Vagina (tissue), 2 donors: ENCODE data around the gene AEBP1. TPM values are rescaled to one million over a fixed set of nuclear protein-coding genes. Genes with fewer than 3 reads are reported as not detected.
A peak's percentile ranks its signal among the peaks of the same experiment; 100 is the strongest.

Experiments used
- DNase-seq, 2 donors: peaks; one replicate each; pipeline ENCODE4 v3.0.0-alpha.2; 2017; ENCODE audit errors: extremely low spot score in 2 of 2
- H3K27ac ChIP-seq: fragments of 200-600 bp; sonication (generic); one replicate; pipeline ENCODE4 v1.5.1; 2019
- H3K27me3 ChIP-seq: fragments of 200-600 bp; sonication (generic); one replicate; pipeline ENCODE4 v1.5.1; 2019
- H3K36me3 ChIP-seq, 2 donors: fragments of 200-600 bp; sonication (generic); one replicate each; pipeline ENCODE4 v1.5.1; 2017 to 2019
- H3K4me1 ChIP-seq: fragments of 200-600 bp; sonication (generic); one replicate; pipeline ENCODE4 v1.5.1; 2019
- H3K4me3 ChIP-seq, 2 donors: fragments of 200-600 bp; sonication (generic); 1 replicate in 1 of 2; 2 replicates in 1 of 2; pipeline ENCODE4 v1.5.1; 2016 to 2019
- H3K9me3 ChIP-seq: fragments of 200-600 bp; sonication (generic); one replicate; pipeline ENCODE4 v1.5.1; 2019
- CTCF ChIP-seq, 3 experiments: fragments of 450-650 bp in 2 of 3; fragments of 200-600 bp in 1 of 3; sonication (generic) in 1 of 3; IDR thresholded peaks; one replicate each; pipeline ENCODE4 v1.5.1; 2017 to 2019; ENCODE audit warnings: antibody characterized with exemption in 3 of 3, mild to moderate bottlenecking in 2 of 3, moderate library complexity in 2 of 3
- POLR2A ChIP-seq, 2 donors: fragments of 450-650 bp; IDR thresholded peaks; one replicate each; pipeline ENCODE4 v1.6.1; 2017; ENCODE audit warnings: antibody characterized with exemption in 2 of 2, mild to moderate bottlenecking in 2 of 2, moderate library complexity in 2 of 2
- POLR2AphosphoS5 ChIP-seq, 2 donors: sonication (generic); formaldehyde crosslinking; IDR thresholded peaks; one replicate each; pipeline ENCODE4 v1.9.0; 2017; ENCODE audit warnings: antibody characterized with exemption in 2 of 2, mild to moderate bottlenecking in 2 of 2, low read depth in 1 of 2; ENCODE audit not compliant: insufficient read depth in 1 of 2
- intact Hi-C: fragments of 100-400 bp; cut with DNase I; formaldehyde crosslinking; loops from one replicate; pipeline ENCODE4 v1.15.1; 2023
- total RNA-seq: library from RNA; depleted of rRNA; stranded (reverse); fragments of >200 nt; gene quantifications from one replicate; pipeline ENCODE4 v1.2.3, GENCODE V29; 2016

AEBP1 gene
- total RNA-seq, 1 donor from 2014 or later = 321 TPM

GRCh38 chr7:44080686-44081265 lies 23.4 kb upstream of the AEBP1 start:
- Histone ChIP-seq H3K27me3 (no peaks in the 10 kb centered on the region), H3K27ac (peak overlapping the region; percentile 89), H3K36me3 (peaks cover 0 to 42% of the 10 kb centered on the region in 2 donors), H3K4me3 (no peak overlapping the region), H3K4me1 (peaks cover 44% of the 10 kb centered on the region), H3K9me3 (no peaks in the 10 kb centered on the region)
- intact Hi-C loops = no loop called here
- TF ChIP-seq POLR2A (IDR thresholded peaks at IDR 0.05) (no peak), CTCF (IDR thresholded peaks at IDR 0.05) (no peak), POLR2AphosphoS5 (IDR thresholded peaks at IDR 0.05; ENCODE audit: insufficient read depth in 1 of 2, low read depth in 1 of 2) (no peak)
- DNase-seq = no peak

GRCh38 chr7:44081266-44081748 lies 22.8 kb upstream of the AEBP1 start:
- Histone ChIP-seq H3K27ac (peak overlapping the region; percentile 89), H3K36me3 (peaks cover 0 to 36% of the 10 kb centered on the region in 2 donors), H3K27me3 (no peaks in the 10 kb centered on the region), H3K4me1 (peaks cover 50% of the 10 kb centered on the region), H3K4me3 (peak overlapping the region; percentile 82 to 84), H3K9me3 (no peaks in the 10 kb centered on the region)
- TF ChIP-seq POLR2AphosphoS5 (IDR thresholded peaks at IDR 0.05; ENCODE audit: insufficient read depth in 1 of 2, low read depth in 1 of 2) = no peak
- no peak for TF ChIP-seq CTCF (IDR thresholded peaks at IDR 0.05)
- TF ChIP-seq POLR2A (IDR thresholded peaks at IDR 0.05) = no peak
- intact Hi-C loops = no loop called here
- DNase-seq = no peak

- Histone ChIP-seq H3K4me3 (peak overlapping the region; percentile 82 to 84), H3K4me1 (peaks cover 61% of the 10 kb centered on the region), H3K27ac (peak overlapping the region; percentile 89), H3K9me3 (no peaks in the 10 kb centered on the region), H3K27me3 (no peaks in the 10 kb centered on the region), H3K36me3 (peaks cover 0 to 25% of the 10 kb centered on the region in 2 donors)
- intact Hi-C loops = loop anchor here (2.0 kb wide), 1 partner anchor 22 kb away; the partner anchor contains the start of gene AEBP1
- TF ChIP-seq CTCF (IDR thresholded peaks at IDR 0.05) (no peak), POLR2A (IDR thresholded peaks at IDR 0.05) (peak in 1 of 2 donors; percentile 83), POLR2AphosphoS5 (IDR thresholded peaks at IDR 0.05; ENCODE audit: insufficient read depth in 1 of 2, low read depth in 1 of 2) (peak; percentile 65 to 83)
- DNase-seq = peak; percentile 98 to 99
Observed at GRCh38 chr7:44082541-44083207, 21.5 kb upstream of the AEBP1 start.

GRCh38 chr7:44083796-44084195 lies 20.3 kb upstream of the AEBP1 start:
- H3K4me1 ChIP-seq = peaks cover 73% of the 10 kb centered on the region
- H3K36me3 ChIP-seq = peaks cover 0 to 14% of the 10 kb centered on the region in 2 donors
- H3K27me3 ChIP-seq = no peaks in the 10 kb centered on the region
- no peak for DNase-seq
- no peak overlapping the region for H3K4me3 ChIP-seq
- H3K27ac ChIP-seq = peak overlapping the region; percentile 79
- intact Hi-C loops = loop anchor here (2.0 kb wide), 1 partner anchor 21 kb away; the partner anchor contains the start of gene AEBP1
- TF ChIP-seq POLR2AphosphoS5 (IDR thresholded peaks at IDR 0.05; ENCODE audit: insufficient read depth in 1 of 2, low read depth in 1 of 2) (no peak), CTCF (IDR thresholded peaks at IDR 0.05) (no peak), POLR2A (IDR thresholded peaks at IDR 0.05) (no peak)
- no peaks in the 10 kb centered on the region for H3K9me3 ChIP-seq

GRCh38 chr7:44084701-44085100 lies 19.4 kb upstream of the AEBP1 start:
- DNase-seq = no peak
- intact Hi-C loops = no loop called here
- Histone ChIP-seq H3K4me1 (peaks cover 76% of the 10 kb centered on the region), H3K27ac (peak overlapping the region; percentile 79), H3K9me3 (no peaks in the 10 kb centered on the region), H3K27me3 (no peaks in the 10 kb centered on the region), H3K4me3 (no peak overlapping the region), H3K36me3 (peaks cover 0 to 9% of the 10 kb centered on the region in 2 donors)
- TF ChIP-seq POLR2A (IDR thresholded peaks at IDR 0.05) (no peak), POLR2AphosphoS5 (IDR thresholded peaks at IDR 0.05; ENCODE audit: insufficient read depth in 1 of 2, low read depth in 1 of 2) (no peak), CTCF (IDR thresholded peaks at IDR 0.05) (no peak)
